GM23248 (cell line): ENCODE data around the gene IFT74.

Experiments used
- EZH2 ChIP-seq: fragments of 200-600 bp; sonication (generic); IDR thresholded peaks from 2 replicates; pipeline ENCODE4 v1.6.1; 2018; ENCODE audit warnings: antibody characterized with exemption, mild to moderate bottlenecking; ENCODE audit not compliant: insufficient read depth, poor library complexity, severe bottlenecking
- EZH2phosphoT487 ChIP-seq: fragments of 200-600 bp; sonication (generic); IDR thresholded peaks from 2 replicates; pipeline ENCODE4 v1.6.1; 2018; ENCODE audit warnings: antibody characterized with exemption, moderate library complexity, mild to moderate bottlenecking, low read depth; ENCODE audit not compliant: insufficient read depth

GRCh38 chr9:27090231-27090630, 134.0 kb downstream of the IFT74 start:
- TF ChIP-seq EZH2: no peak
- no peak for TF ChIP-seq EZH2phosphoT487
